GM21367 (cell line): ENCODE results near the gene SGCG.
"Not testable (repeated sequence)": the region's sequence is repeated elsewhere in the genome, so short reads cannot be mapped to it uniquely, and the experiment has no call there.

Source experiments
- ATAC-seq: cut with Tn5 transposase; IDR thresholded peaks from one replicate; pipeline ENCODE4 v1.9.1; 2021; ENCODE audit not compliant: unreplicated experiment

Gene SGCG

DNA sequence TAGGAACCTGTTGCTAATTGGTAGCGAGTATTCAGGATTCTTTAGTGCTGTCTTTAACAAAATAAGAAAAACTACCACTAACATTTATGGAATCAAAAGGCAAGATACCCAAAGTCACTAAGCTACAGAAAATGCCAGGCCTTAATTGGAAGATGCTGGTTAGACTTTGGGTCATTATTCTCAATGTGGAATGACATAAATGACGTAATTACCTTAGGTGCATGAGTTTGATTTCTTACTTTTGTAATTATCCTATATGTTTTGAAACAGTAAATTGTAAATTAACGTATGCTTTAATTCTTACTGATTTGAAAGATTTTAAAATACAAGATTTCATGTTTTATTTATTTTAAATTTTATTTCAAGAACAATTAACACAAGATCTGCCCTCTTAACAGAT is 25.0 kb downstream of the SGCG start:
- no peak for ATAC-seq

DNA sequence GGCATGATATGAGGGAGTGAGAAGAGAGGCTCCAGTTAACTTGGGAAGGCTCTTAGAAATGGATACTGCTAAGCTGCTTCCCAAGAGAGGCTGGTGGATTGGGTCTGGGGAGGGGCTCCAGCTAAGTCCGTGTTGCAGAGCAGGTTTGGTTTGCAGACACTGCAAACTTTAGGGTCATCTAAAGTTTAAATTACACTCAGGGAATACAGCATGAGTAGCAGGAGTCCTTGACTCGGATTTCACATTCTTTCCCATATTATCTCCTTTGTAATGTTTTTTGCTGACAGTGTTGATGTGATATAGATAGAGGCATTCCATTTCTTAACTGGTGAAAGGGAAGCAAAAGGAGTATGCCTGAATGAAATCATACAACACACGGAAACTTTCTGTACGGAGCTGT is 31.9 kb downstream of the SGCG start:
- no peak for ATAC-seq

GRCh38 chr13:23231241-23231640 is 50.5 kb downstream of the SGCG start:
- no peak for ATAC-seq

GRCh38 chr13:23235994-23236393 is 55.2 kb downstream of the SGCG start:
- ATAC-seq: no peak

DNA sequence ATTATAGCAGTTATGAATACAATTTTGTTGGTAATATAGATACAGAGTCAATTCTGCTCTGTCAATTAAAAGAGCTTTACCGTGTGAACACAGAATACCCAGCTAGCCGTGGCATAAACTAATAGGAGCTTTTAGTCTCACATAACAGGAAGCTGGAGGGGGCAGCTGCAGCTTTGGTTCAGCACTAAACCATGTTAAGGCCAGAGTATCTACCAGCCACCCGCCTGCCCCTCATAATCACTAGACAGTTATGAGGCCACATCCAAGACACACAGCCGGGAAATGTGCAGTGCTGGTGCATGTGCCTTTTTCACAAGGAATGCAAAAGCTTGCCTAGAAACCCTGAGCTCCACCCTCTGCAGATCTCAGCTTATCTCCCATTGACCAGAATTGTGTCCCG is 62.3 kb downstream of the SGCG start:
- ATAC-seq: no peak

GRCh38 chr13:23248410-23248809 is 67.6 kb downstream of the SGCG start:
- ATAC-seq: not testable (repeated sequence)

DNA sequence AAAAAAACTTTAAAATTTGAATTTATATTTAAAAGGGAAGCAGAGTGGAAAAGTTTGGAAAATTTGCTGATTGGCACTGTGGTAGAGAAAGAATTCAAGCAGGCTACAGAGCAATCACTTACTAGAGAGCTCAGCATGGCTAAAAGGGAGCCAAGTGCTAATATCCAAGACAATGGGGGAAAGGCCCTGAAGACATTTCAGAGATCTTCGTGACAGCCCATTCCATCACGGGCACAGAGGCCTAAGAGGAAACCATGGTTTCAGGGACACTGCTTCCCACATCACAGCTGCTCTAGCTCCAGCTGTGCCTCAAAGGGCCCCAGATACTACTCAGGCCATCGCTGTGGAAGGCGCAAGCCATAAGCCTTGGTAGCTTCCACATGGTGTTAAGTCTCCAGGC is 73.7 kb downstream of the SGCG start:
- ATAC-seq: no peak

GRCh38 chr13:23267571-23267970 is 86.8 kb downstream of the SGCG start:
- no peak for ATAC-seq

- peak; percentile 64 for ATAC-seq
These were observed 87.7 kb downstream of the SGCG start for GRCh38 chr13:23268441-23268840.

DNA sequence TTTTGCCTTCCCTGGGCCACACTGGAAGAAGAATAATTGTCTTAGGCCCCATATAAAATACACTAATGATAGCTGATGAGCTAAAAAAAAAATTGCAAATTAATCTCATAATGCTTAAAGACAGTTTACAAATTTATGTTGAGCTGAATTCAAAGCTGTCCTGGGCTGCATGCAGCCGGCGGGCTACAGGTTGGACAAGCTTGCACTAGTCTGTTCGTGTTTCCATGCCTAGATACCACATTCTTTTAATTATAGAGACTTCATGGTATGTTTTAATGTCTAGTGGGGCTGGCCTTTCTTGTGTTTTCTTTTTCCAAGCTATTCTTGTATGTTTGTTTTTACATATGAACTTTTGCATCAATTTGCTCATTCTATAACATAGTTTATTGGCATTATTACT is 90.6 kb downstream of the SGCG start:
- no peak for ATAC-seq

DNA sequence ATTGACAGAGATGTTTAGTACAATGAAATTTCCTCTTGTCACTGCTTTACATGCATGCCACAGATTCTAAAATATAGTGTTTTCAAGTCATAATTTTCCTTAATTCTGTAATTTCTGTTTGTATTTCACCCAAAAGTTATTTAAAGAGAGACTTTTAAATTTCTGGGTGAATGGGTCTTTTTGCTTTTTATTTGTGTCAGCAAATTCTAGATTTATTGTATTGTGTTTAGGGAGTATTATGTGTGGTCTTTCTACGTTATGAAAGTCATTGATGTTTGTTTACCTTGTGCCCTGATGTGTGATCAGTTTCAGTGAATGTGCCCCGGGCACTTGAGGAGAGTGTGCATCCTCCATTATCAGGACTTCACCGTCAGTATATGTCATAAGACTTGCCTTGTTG is 92.7 kb downstream of the SGCG start:
- no peak for ATAC-seq

DNA sequence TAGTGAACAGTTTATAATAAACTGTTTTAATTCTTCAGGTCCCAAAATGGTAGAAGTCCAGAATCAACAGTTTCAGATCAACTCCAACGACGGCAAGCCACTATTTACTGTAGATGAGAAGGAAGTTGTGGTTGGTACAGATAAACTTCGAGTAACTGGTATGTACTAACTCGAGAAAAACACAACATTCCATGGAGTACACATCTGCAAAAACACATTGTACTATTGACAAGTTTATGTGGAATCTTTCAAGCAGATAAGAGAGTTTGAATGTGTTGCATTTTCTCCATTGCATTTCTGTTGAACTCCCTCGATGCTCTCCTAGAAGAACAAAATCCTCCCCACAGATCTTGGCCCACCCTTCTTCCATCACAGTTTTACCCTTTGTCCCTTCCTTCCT is 98.5 kb downstream of the SGCG start:
- ATAC-seq: no peak

- no peak for ATAC-seq
These were observed 107.8 kb downstream of the SGCG start for GRCh38 chr13:23288564-23288963.

GRCh38 chr13:23288995-23289394 is 108.2 kb downstream of the SGCG start:
- ATAC-seq: no peak

GRCh38 chr13:23289917-23290357 is 109.2 kb downstream of the SGCG start:
- ATAC-seq: no peak

DNA sequence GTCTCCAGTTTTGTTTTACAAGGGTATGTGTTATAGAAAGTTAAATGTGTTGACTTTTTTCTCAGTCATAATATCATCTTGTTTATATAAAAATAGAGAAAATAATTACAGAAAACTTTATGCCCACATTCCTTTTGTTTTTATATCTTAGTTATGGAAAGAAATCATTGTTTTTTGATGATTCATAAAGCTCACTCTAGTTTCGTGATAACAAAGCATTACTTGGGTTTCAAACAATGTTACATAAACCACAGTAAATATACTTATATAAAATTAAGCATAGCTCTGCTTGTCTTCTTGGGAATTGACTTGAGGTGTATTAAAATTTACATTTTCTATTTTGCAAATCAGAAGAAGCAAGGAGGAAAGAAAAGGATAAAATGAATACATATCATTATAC is 111.8 kb downstream of the SGCG start:
- no peak for ATAC-seq

- ATAC-seq: not testable (repeated sequence)
These were observed 134.1 kb downstream of the SGCG start for GRCh38 chr13:23314837-23315236.

- ATAC-seq: no peak
These were observed 139.1 kb downstream of the SGCG start for GRCh38 chr13:23319883-23320224.

DNA sequence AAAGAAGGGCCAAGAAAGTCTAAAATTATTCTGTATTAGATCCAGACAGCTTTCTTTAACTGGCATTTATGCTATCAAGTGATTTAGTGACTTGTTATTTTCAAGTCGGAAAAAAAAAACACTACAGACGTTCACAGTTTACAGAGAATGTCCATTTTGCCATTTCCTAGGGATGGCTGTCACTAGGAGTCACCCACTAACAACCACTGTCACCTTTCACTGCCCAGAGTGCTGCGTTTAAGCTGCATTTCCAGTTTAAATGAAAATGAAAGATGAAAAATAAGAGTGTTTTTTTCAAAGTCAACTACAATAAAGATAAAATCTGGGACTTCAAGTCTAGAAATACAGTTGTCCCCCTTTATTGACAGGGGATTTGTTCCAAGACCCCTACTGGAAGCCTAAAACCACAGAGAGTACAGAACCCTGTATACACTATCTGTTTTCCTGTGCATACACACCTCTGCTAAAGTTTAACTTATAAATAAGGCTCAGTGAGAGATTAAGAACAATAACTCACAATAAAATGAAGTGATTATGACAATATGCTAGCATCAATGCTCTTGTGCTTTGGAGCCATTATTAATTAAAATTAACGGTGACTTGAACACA is 140.3 kb downstream of the SGCG start:
- peak; percentile 11 for ATAC-seq

DNA sequence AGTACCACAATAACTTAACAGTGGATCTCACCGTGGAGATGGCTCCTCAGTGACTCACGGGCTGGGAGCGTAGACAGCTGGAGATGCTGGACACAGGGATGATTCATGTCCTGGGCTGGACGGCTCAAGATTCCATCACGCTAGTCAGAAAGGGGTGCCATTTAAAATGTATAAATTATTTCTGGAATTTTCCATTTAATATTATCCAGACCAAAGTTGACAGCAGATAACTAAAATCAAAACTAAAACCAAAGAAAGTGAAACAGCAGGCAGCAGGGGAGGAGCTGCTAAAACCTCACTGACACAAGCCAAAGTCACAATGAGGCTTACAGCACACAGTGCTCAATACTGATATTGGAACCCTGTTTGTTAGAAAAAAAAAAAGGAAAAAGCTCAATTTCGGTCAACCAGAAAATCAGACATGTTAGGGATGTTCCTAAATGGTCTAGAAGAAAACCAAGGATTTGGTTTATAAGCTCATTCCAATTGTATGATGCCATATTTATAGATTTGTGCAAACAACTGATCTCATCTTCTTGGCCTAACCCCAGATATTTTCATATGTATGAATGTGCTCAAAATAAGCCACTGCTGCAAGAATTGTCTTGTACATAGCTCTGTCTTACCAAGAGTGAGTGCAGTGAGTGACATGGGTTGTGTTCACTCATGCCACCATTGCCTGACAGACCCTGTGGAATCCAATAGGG is 140.9 kb downstream of the SGCG start:
- peak; percentile 80 for ATAC-seq

GRCh38 chr13:23322353-23323336 is 141.9 kb downstream of the SGCG start:
- no peak for ATAC-seq
